Measurements from ENCODE around the gene C11orf87.

DNA sequence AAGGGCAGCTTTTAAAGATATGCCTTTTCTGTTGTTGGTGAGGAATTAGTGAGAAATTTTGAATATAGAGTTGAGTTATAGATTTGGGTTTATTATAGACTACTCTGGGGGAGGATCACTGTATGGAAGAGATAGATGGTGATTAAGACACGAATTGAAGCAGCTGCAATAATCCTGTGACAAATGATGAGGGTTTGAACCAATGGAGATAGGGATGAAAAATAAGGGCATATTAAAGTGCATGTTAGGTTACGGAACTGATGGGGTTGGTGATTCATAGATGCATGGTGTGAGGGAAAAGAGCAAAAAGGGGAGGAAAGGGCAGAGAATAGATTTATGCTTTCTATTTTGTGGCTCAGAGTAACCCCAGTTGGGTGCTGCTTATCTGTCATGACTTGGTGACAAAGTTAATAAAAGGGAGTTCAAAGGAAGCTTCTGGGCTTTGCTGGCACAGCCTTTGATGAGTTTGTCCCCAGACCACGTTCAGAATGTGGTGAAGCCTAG lies 11.8 kb downstream of the C11orf87 start:
- TF ChIP-seq GABPA (IDR thresholded peaks at IDR 0.05; ENCODE audit: low read depth, low read length) = no peak
- TF ChIP-seq GABPA (CRISPR knock-in tag; IDR thresholded peaks at IDR 0.05; ENCODE audit: low read depth) = no peak
- no peak for TF ChIP-seq ZNF335 (CRISPR knock-in tag; IDR thresholded peaks at IDR 0.05)
- TF ChIP-seq ZNF138 (CRISPR knock-in tag; IDR thresholded peaks at IDR 0.05; ENCODE audit: low read depth) = no peak
- no peak for TF ChIP-seq ZNF687 (CRISPR knock-in tag; IDR thresholded peaks at IDR 0.05)
- TF ChIP-seq ZNF12 (CRISPR knock-in tag; IDR thresholded peaks at IDR 0.05) = no peak
- TF ChIP-seq POLR2AphosphoS5 (IDR thresholded peaks at IDR 0.05; ENCODE audit: low read depth, low read length) = no peak
- no peak for TF ChIP-seq ZNF280B (CRISPR knock-in tag; IDR thresholded peaks at IDR 0.05; ENCODE audit: borderline replicate concordance)
- TF ChIP-seq EZH2 (conservative IDR thresholded peaks at IDR 0.05; ENCODE audit: low read depth, low read length) = no peak
- no peak for TF ChIP-seq SNAPC4 (CRISPR knock-in tag; IDR thresholded peaks at IDR 0.05)
- TF ChIP-seq ZNF205 (CRISPR knock-in tag; IDR thresholded peaks at IDR 0.05) = no peak
- no peak for TF ChIP-seq TBX3 (IDR thresholded peaks at IDR 0.05; ENCODE audit: borderline replicate concordance)
